OCI-LY7 (cell line): ENCODE measurements around the gene RIOK1.

ENCODE experiments used
- EZH2phosphoT487 ChIP-seq: fragments of 200-600 bp; sonication (generic); IDR thresholded peaks from 2 replicates; pipeline ENCODE4 v1.6.1; 2018; ENCODE audit warnings: low read depth, borderline replicate concordance, mild to moderate bottlenecking, mixed run types, antibody characterized with exemption, low read length, moderate library complexity, mixed read lengths
- TF ChIP-seq, protein P1 (sequence below): fragments of 200-600 bp; sonication (generic); conservative IDR thresholded peaks from 2 replicates; pipeline ENCODE4 v1.5.1; 2014; ENCODE audit warnings: mild to moderate bottlenecking, antibody characterized with exemption, low read length, moderate library complexity, mixed read lengths

DNA sequence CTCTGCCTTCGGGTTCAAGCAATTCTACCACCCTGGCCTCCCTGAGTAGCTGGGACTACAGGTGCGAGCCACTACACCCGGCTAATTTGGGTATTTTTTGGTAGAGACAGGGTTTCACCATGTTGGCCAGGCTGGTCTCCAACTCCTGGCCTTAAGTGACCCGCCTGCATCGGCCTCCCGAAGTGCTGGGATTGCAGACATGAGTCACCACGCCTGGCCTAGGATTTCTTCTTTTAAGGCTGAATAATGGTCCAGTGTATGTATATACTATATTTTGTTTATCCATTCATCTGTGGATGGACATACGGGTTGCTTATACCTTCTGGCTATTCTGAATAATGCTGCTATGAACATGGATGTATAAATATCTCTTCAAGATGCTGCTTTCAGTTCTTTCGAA lies 17.1 kb downstream of the RIOK1 start:
- TF ChIP-seq, protein P1, sequence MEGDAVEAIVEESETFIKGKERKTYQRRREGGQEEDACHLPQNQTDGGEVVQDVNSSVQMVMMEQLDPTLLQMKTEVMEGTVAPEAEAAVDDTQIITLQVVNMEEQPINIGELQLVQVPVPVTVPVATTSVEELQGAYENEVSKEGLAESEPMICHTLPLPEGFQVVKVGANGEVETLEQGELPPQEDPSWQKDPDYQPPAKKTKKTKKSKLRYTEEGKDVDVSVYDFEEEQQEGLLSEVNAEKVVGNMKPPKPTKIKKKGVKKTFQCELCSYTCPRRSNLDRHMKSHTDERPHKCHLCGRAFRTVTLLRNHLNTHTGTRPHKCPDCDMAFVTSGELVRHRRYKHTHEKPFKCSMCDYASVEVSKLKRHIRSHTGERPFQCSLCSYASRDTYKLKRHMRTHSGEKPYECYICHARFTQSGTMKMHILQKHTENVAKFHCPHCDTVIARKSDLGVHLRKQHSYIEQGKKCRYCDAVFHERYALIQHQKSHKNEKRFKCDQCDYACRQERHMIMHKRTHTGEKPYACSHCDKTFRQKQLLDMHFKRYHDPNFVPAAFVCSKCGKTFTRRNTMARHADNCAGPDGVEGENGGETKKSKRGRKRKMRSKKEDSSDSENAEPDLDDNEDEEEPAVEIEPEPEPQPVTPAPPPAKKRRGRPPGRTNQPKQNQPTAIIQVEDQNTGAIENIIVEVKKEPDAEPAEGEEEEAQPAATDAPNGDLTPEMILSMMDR: no peak
- TF ChIP-seq EZH2phosphoT487: no peak
